IMR-90 (cell line): ENCODE results near the gene IGF2. TPM values are rescaled to one million over a fixed set of nuclear protein-coding genes. Genes with fewer than 3 reads are reported as not detected.

Experiments
- ATAC-seq: fragments of 200-7000 bp; cut with Tn5 transposase; 2 replicates; pipeline ENCODE4 v1.9.1; 2020; ENCODE audit warnings: low read depth, mild to moderate bottlenecking, moderate library complexity
- BruUV-seq: library from RNA; stranded (reverse); fragments of 400-500 nt; replicated peaks from 2 replicates; lab custom pipeline; 2021; lab: Mats Ljungman, UMichigan
- CTCF ChIA-PET: fragments of 300-600 bp; formaldehyde crosslinking; extraction: SDS; loops from one replicate; lab custom pipeline; 2021; ENCODE audit warnings: antibody characterized with exemption; lab: Yijun Ruan, JAX
- POLR2A ChIA-PET: fragments of 300-600 bp; sonication (Branson Sonifier 250); formaldehyde crosslinking; loops from one replicate; lab custom pipeline; 2022; ENCODE audit warnings: antibody characterized with exemption; ENCODE audit not compliant: unreplicated experiment; lab: Charles Lee
- DNase-seq: peaks from one replicate; pipeline ENCODE4 v3.0.0; 2013
- H2AFZ ChIP-seq: replicated peaks from 2 replicates; pipeline ENCODE3; 2013; ENCODE audit warnings: low read length, mild to moderate bottlenecking; ENCODE audit not compliant: poor library complexity
- H2AK5ac ChIP-seq: 2 replicates; pipeline ENCODE4 v1.6.1; 2013; ENCODE audit warnings: low read depth, low read length, inconsistent platforms
- H2AK9ac ChIP-seq: replicated peaks from 2 replicates; pipeline ENCODE3; 2013; ENCODE audit warnings: mild to moderate bottlenecking, low read depth, low read length, moderate library complexity; ENCODE audit not compliant: poor library complexity
- H2BK120ac ChIP-seq: 2 replicates; pipeline ENCODE4 v1.6.1; 2013; ENCODE audit warnings: low read depth, low read length, inconsistent platforms
- H2BK15ac ChIP-seq: 3 replicates; pipeline ENCODE4 v1.6.1; 2013; ENCODE audit warnings: low read depth, low read length, inconsistent platforms
- H2BK20ac ChIP-seq: 2 replicates; pipeline ENCODE4 v1.6.1; 2013; ENCODE audit warnings: low read depth, mild to moderate bottlenecking, inconsistent platforms, low read length, moderate library complexity
- H2BK5ac ChIP-seq: 2 replicates; pipeline ENCODE4 v1.6.1; 2013; ENCODE audit warnings: mild to moderate bottlenecking, low read depth, low read length, inconsistent platforms; ENCODE audit not compliant: poor library complexity, severe bottlenecking
- H3K14ac ChIP-seq: replicated peaks from 2 replicates; pipeline ENCODE4 v1.6.1; 2013; ENCODE audit warnings: low read depth, low read length, inconsistent platforms
- H3K18ac ChIP-seq: 2 replicates; pipeline ENCODE4 v1.6.1; 2013; ENCODE audit warnings: low read depth, low read length, control low read depth
- H3K23ac ChIP-seq: 2 replicates; pipeline ENCODE4 v1.6.1; 2013; ENCODE audit warnings: low read depth, low read length, inconsistent platforms
- H3K27ac ChIP-seq: 2 replicates; pipeline ENCODE4 v1.5.1; 2013; ENCODE audit warnings: mild to moderate bottlenecking, control low read depth, low read length; ENCODE audit not compliant: insufficient read depth
- H3K27me3 ChIP-seq: 2 replicates; pipeline ENCODE4 v1.6.1; 2013; ENCODE audit warnings: low read length; ENCODE audit not compliant: control insufficient read depth, insufficient read depth
- H3K36me3 ChIP-seq: 2 replicates; pipeline ENCODE4 v1.6.1; 2013; ENCODE audit warnings: low read length, mixed read lengths; ENCODE audit not compliant: control insufficient read depth, insufficient read depth
- H3K4ac ChIP-seq: 2 replicates; pipeline ENCODE4 v1.6.1; 2013; ENCODE audit warnings: low read depth, low read length, inconsistent platforms
- H3K4me1 ChIP-seq: 2 replicates; pipeline ENCODE4 v1.6.1; 2013; ENCODE audit warnings: low read length, mixed read lengths; ENCODE audit not compliant: control insufficient read depth, insufficient read depth
- H3K4me2 ChIP-seq: 2 replicates; pipeline ENCODE4 v1.6.1; 2013; ENCODE audit warnings: low read depth, mild to moderate bottlenecking, control low read depth, low read length, moderate library complexity
- H3K4me3 ChIP-seq: 2 replicates; pipeline ENCODE4 v1.5.1; 2013; ENCODE audit warnings: low read depth, mild to moderate bottlenecking, control low read depth, low read length, moderate library complexity; ENCODE audit not compliant: insufficient read depth
- H3K56ac ChIP-seq: 2 replicates; pipeline ENCODE4 v1.6.1; 2013; ENCODE audit warnings: low read length, inconsistent platforms; ENCODE audit not compliant: insufficient read depth; ENCODE audit errors: extremely low read depth
- H3K79me1 ChIP-seq, 2 experiments: 2 replicates each; pipeline ENCODE4 v1.6.1; 2013; ENCODE audit warnings: low read length in 2 of 2, inconsistent platforms in 1 of 2, low read depth in 1 of 2
- H3K9ac ChIP-seq: 2 replicates; pipeline ENCODE4 v1.6.1; 2013; ENCODE audit warnings: low read depth, low read length, control low read depth
- H3K9me1 ChIP-seq: 2 replicates; pipeline ENCODE4 v1.6.1; 2013; ENCODE audit warnings: low read length, inconsistent platforms; ENCODE audit not compliant: insufficient read depth
- H3K9me3 ChIP-seq: 2 replicates; pipeline ENCODE4 v1.6.1; 2013; ENCODE audit warnings: low read length; ENCODE audit not compliant: control insufficient read depth, insufficient read depth
- H4K20me1 ChIP-seq: 2 replicates; pipeline ENCODE4 v1.6.1; 2013; ENCODE audit warnings: low read length, inconsistent platforms; ENCODE audit not compliant: insufficient read depth
- H4K5ac ChIP-seq: 2 replicates; pipeline ENCODE4 v1.6.1; 2013; ENCODE audit warnings: mild to moderate bottlenecking, low read depth, low read length, control low read depth
- H4K8ac ChIP-seq, 2 experiments: 2 replicates each; pipeline ENCODE4 v1.6.1; 2013; ENCODE audit warnings: low read depth in 2 of 2, low read length in 2 of 2, control low read depth in 1 of 2, inconsistent platforms in 1 of 2
- H4K91ac ChIP-seq: 2 replicates; pipeline ENCODE4 v1.6.1; 2013; ENCODE audit warnings: low read depth, low read length, inconsistent platforms; ENCODE audit not compliant: insufficient read depth
- BHLHE40 ChIP-seq: fragments of 150-350 bp; IDR thresholded peaks from 2 replicates; pipeline ENCODE4 v1.6.1; 2016; ENCODE audit warnings: mild to moderate bottlenecking, low read depth, low read length
- CHD1 ChIP-seq: IDR thresholded peaks from 2 replicates; pipeline ENCODE4 v1.6.1; 2012; ENCODE audit warnings: low read depth, low read length, improper control_type of control experiment
- FOS ChIP-seq: fragments of 150-350 bp; IDR thresholded peaks from 2 replicates; pipeline ENCODE4 v1.6.1; 2016; ENCODE audit warnings: low read depth, low read length
- MAZ ChIP-seq: IDR thresholded peaks from 2 replicates; pipeline ENCODE4 v1.6.1; 2012; ENCODE audit warnings: low read depth, mild to moderate bottlenecking, low read length, improper control_type of control experiment, moderate library complexity, borderline replicate concordance
- NFE2L2 ChIP-seq: fragments of 150-350 bp; IDR thresholded peaks from 2 replicates; pipeline ENCODE4 v1.6.1; 2016; ENCODE audit warnings: low read depth, mild to moderate bottlenecking, low read length
- POLR2A ChIP-seq: IDR thresholded peaks from 2 replicates; pipeline ENCODE4 v1.6.1; 2012; ENCODE audit warnings: mild to moderate bottlenecking, low read depth, low read length
- RCOR1 ChIP-seq: IDR thresholded peaks from 2 replicates; pipeline ENCODE4 v1.6.1; 2012; ENCODE audit warnings: mild to moderate bottlenecking, low read length, improper control_type of control experiment; ENCODE audit not compliant: insufficient replicate concordance
- RFX5 ChIP-seq: IDR thresholded peaks from 2 replicates; pipeline ENCODE4 v1.8.0; 2012; ENCODE audit warnings: low read depth, mild to moderate bottlenecking, low read length, moderate library complexity
- SMC3 ChIP-seq: fragments of 150-350 bp; IDR thresholded peaks from 2 replicates; pipeline ENCODE4 v1.6.1; 2016; ENCODE audit warnings: low read depth, mild to moderate bottlenecking, antibody characterized with exemption, low read length, moderate library complexity
- WGBS, 2 experiments: methylation state at CpG; one replicate each; pipeline versions ENCODE4 v1.1.5 to v1.1.7; 2013; ENCODE audit warnings: missing lambda C conversion rate in 2 of 2; ENCODE audit not compliant: insufficient read length in 1 of 2; ENCODE audit errors: extremely low coverage in 2 of 2; 5-methylcytosine and 5-hydroxymethylcytosine counted together
- dilution Hi-C: fragments of 300-500 bp; cut with HindIII; formaldehyde crosslinking; loops from one replicate; pipeline ENCODE4 v1.14.3; 2018; ENCODE audit warnings: low sequenced_read_pairs; ENCODE audit not compliant: unreplicated experiment
- in situ Hi-C: fragments of 300-500 bp; cut with MboI; formaldehyde crosslinking; loops from 3 replicates; pipeline ENCODE4 v1.14.3; 2019; ENCODE audit warnings: low sequenced_read_pairs, inconsistent platforms, mixed read lengths
- intact Hi-C: fragments of 100-400 bp; cut with micrococcal nuclease; formaldehyde crosslinking; loops from 2 replicates; pipeline ENCODE4 v1.10.0; 2022
- polyA plus RNA-seq, 3 experiments: library from polyadenylated mRNA; depleted of rRNA; stranded (reverse); fragments of >200 nt; gene quantifications; 2 replicates each; pipeline ENCODE4 v1.2.3, GENCODE V29; 2012; ENCODE audit warnings: low replicate concordance in 1 of 3
- total RNA-seq: library from RNA; depleted of rRNA; stranded (reverse); fragments of >200 nt; gene quantifications from 2 replicates; pipeline ENCODE4 v1.2.3, GENCODE V29; 2012
- TF ChIP-seq, protein P1 (sequence below): fragments of 150-350 bp; IDR thresholded peaks from 2 replicates; pipeline ENCODE4 v1.6.1; 2017; ENCODE audit warnings: mild to moderate bottlenecking, antibody characterized with exemption, low read length, low read depth
- TF ChIP-seq, protein P2 (sequence below): fragments of 150-350 bp; IDR thresholded peaks from 2 replicates; pipeline ENCODE4 v1.6.1; 2016; ENCODE audit warnings: low read depth, mild to moderate bottlenecking, low read length, moderate library complexity, borderline replicate concordance
- TF ChIP-seq, protein P3 (sequence below): conservative IDR thresholded peaks from 2 replicates; pipeline ENCODE4 v1.5.1; 2012; ENCODE audit warnings: mild to moderate bottlenecking, low read depth, low read length, improper control_type of control experiment

IGF2 gene
- total and polyA plus RNA-seq, 2 of the 4 experiments (the other 2 are of a cell fraction), result 2.3 to 21.8 TPM

DNA sequence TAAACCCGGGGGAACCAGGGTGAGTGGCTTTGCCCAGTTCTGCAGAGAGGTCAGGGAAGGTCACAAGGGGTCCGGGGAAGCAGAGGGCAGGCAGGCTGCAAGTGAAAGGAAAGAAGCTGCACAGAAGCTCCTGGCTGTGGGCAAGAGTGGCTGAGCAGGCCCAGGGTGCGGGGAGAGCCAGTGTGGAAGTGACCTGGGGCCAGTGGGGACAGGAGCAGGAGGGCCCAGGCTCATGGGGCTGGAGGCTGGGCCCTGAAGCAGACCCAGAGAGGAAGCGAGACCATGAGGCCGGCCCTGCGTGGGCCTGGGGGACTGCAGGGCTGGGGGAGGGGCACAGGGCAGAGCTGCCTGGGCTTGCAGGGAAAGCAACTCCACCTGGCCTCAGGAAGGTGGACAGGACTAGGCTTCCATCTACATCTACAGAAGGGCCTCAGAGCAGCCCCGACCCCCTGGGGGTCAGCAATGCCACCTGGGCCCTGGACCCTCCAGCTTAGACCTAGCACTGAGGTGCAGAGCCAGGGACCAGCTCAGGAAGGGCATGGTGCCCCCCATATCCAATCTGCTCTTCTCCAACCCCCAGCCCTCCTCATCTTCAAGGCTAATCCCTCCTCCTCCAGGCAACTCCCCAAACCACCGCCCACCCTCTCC, 11.6 kb downstream of the IGF2 start:
- H2AK5ac ChIP-seq, result no peak overlapping the region
- peaks cover 9% of the 10 kb centered on the region; the same call in 1 of the 2 replicates for H4K20me1 ChIP-seq
- H3K56ac ChIP-seq, result no peak overlapping the region
- POLR2A ChIA-PET, result interaction anchor here (0.6 kb wide), 1 partner anchor 1310 kb away, joined by 3 read pairs; no protein-coding TSS in a partner anchor
- no peaks in the 10 kb centered on the region; the same call in 1 of the 2 replicates for H3K27me3 ChIP-seq
- no peak overlapping the region for H3K4me3 ChIP-seq
- H2BK20ac ChIP-seq, result no peak overlapping the region
- H2BK15ac ChIP-seq, result no peak overlapping the region
- H3K4me2 ChIP-seq, result no peak overlapping the region
- CTCF ChIA-PET, result no interaction called here
- H3K4me1 ChIP-seq, result peaks cover 2% of the 10 kb centered on the region
- H4K91ac ChIP-seq, result no peak overlapping the region
- H3K27ac ChIP-seq, result no peak overlapping the region
- H3K9me1 ChIP-seq, result peaks cover 7% of the 10 kb centered on the region
- H3K9me3 ChIP-seq, result no peaks in the 10 kb centered on the region
- TF ChIP-seq POLR2A, result no peak
- TF ChIP-seq FOS, result no peak
- TF ChIP-seq, protein P1, sequence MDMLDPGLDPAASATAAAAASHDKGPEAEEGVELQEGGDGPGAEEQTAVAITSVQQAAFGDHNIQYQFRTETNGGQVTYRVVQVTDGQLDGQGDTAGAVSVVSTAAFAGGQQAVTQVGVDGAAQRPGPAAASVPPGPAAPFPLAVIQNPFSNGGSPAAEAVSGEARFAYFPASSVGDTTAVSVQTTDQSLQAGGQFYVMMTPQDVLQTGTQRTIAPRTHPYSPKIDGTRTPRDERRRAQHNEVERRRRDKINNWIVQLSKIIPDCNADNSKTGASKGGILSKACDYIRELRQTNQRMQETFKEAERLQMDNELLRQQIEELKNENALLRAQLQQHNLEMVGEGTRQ, result no peak
- no peak for TF ChIP-seq BHLHE40
- no peak for TF ChIP-seq RCOR1
- TF ChIP-seq, protein P2, sequence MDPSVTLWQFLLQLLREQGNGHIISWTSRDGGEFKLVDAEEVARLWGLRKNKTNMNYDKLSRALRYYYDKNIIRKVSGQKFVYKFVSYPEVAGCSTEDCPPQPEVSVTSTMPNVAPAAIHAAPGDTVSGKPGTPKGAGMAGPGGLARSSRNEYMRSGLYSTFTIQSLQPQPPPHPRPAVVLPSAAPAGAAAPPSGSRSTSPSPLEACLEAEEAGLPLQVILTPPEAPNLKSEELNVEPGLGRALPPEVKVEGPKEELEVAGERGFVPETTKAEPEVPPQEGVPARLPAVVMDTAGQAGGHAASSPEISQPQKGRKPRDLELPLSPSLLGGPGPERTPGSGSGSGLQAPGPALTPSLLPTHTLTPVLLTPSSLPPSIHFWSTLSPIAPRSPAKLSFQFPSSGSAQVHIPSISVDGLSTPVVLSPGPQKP, result no peak
- TF ChIP-seq RFX5, result no peak
- no peak for TF ChIP-seq CHD1
- TF ChIP-seq MAZ, result no peak
- TF ChIP-seq, protein P3, sequence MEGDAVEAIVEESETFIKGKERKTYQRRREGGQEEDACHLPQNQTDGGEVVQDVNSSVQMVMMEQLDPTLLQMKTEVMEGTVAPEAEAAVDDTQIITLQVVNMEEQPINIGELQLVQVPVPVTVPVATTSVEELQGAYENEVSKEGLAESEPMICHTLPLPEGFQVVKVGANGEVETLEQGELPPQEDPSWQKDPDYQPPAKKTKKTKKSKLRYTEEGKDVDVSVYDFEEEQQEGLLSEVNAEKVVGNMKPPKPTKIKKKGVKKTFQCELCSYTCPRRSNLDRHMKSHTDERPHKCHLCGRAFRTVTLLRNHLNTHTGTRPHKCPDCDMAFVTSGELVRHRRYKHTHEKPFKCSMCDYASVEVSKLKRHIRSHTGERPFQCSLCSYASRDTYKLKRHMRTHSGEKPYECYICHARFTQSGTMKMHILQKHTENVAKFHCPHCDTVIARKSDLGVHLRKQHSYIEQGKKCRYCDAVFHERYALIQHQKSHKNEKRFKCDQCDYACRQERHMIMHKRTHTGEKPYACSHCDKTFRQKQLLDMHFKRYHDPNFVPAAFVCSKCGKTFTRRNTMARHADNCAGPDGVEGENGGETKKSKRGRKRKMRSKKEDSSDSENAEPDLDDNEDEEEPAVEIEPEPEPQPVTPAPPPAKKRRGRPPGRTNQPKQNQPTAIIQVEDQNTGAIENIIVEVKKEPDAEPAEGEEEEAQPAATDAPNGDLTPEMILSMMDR, result no peak
- TF ChIP-seq SMC3, result no peak
- no peak for TF ChIP-seq NFE2L2
- in situ Hi-C loops (no loop called here), dilution Hi-C loops (no loop called here), intact Hi-C loops (no loop called here)
- no peak overlapping the region for H2BK120ac ChIP-seq
- no peak overlapping the region for H3K4ac ChIP-seq
- H3K18ac ChIP-seq, result no peak overlapping the region
- H3K23ac ChIP-seq, result no peak overlapping the region
- H2BK5ac ChIP-seq, result no peak overlapping the region
- no peak overlapping the region for H4K8ac ChIP-seq
- BruUV-seq, result no TSS peak
- 48% methylated on average over 3 of the region's 8 CpGs; no CpG with 5 or more reads in 1 of the 2 experiments for WGBS, 2 experiments
- H3K9ac ChIP-seq, result no peak overlapping the region
- H2AFZ ChIP-seq, result no peak overlapping the region
- no peak overlapping the region for H4K5ac ChIP-seq
- no peak overlapping the region for H3K14ac ChIP-seq
- peaks cover 0 to 6% of the 10 kb centered on the region in 2 experiments; a peak in 2 of 4 replicates for H3K79me1 ChIP-seq
- ATAC-seq (no peak), DNase-seq (no peak)
- no peak overlapping the region for H2AK9ac ChIP-seq
- peaks cover 2% of the 10 kb centered on the region; the same call in 1 of the 2 replicates for H3K36me3 ChIP-seq
